ENCODE measurements around the gene SMAD4.

The SMAD4 gene

DNA sequence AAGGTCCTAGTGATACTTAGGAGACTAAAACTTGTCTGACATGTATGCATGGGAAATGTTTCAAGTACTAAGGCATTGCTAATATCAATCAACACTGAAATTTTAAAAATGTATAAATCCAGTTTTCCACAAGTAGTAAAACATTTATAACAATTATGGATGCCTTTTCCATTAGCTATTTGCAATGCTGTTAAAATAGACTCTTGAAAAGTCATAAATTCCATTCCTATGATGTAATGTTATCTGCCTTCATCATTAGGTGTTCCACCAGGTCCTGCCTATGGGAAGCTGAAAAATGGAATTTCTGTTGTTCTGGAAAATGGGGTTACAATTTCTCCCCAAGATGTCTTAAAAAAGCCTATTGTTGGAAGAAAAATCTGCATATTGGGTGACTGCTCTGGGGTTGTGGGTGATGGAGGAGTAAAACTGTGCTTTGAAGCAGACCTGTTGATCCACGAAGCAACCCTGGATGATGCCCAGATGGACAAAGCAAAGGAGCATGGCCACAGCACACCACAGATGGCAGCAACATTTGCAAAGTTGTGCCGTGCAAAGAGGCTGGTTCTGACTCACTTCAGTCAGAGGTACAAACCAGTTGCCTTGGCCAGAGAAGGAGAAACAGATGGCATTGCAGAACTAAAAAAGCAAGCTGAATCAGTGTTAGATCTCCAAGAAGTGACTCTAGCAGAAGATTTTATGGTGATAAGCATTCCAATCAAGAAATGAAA is 43.5 kb upstream of the SMAD4 start:
- TF ChIP-seq EP300 (IDR thresholded peaks at IDR 0.05; ENCODE audit: borderline replicate concordance) (no peak), RAD21 (IDR thresholded peaks at IDR 0.05; ENCODE audit: low read depth) (no peak), TEAD4 (IDR thresholded peaks at IDR 0.05) (no peak), EGR1 (IDR thresholded peaks at IDR 0.05) (no peak), CREB1 (IDR thresholded peaks at IDR 0.05; ENCODE audit: low read depth) (no peak), NFIC (IDR thresholded peaks at IDR 0.05) (no peak)
- TF ChIP-seq, protein P1, sequence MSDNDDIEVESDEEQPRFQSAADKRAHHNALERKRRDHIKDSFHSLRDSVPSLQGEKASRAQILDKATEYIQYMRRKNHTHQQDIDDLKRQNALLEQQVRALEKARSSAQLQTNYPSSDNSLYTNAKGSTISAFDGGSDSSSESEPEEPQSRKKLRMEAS (IDR thresholded peaks at IDR 0.05), result no peak
- TF ChIP-seq, protein P2, sequence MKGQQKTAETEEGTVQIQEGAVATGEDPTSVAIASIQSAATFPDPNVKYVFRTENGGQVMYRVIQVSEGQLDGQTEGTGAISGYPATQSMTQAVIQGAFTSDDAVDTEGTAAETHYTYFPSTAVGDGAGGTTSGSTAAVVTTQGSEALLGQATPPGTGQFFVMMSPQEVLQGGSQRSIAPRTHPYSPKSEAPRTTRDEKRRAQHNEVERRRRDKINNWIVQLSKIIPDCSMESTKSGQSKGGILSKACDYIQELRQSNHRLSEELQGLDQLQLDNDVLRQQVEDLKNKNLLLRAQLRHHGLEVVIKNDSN (IDR thresholded peaks at IDR 0.05), result no peak

DNA sequence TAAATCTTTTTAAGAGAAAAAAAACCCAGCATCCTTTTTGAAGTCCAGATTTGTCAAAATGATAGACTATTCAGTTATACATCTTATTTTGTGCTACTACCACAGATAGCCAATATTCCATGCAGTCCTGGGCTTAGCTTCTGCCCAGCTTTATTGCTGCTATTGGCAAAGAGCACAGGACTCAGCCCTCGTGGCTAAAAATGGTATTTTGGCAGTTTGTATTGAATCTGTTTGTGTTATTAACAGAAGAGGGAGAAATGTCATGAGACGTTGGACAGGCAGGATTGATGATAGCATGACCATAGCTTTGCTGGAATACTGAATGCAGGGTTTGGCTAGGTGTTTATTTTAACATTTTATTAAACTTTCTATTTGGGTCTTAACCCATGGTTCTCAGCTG is 42.8 kb upstream of the SMAD4 start:
- TF ChIP-seq ZBTB7A (IDR thresholded peaks at IDR 0.05; ENCODE audit: low read depth) (no peak), TEAD4 (IDR thresholded peaks at IDR 0.05) (no peak), CEBPB (IDR thresholded peaks at IDR 0.05) (no peak), YY1 (IDR thresholded peaks at IDR 0.05; ENCODE audit: low read depth) (no peak), TAF1 (IDR thresholded peaks at IDR 0.05; ENCODE audit: low read depth) (no peak), CREB1 (IDR thresholded peaks at IDR 0.05; ENCODE audit: low read depth) (no peak), NFIC (IDR thresholded peaks at IDR 0.05) (no peak), RAD21 (IDR thresholded peaks at IDR 0.05; ENCODE audit: low read depth) (no peak), TCF12 (IDR thresholded peaks at IDR 0.05; ENCODE audit: low read depth) (no peak), EP300 (IDR thresholded peaks at IDR 0.05; ENCODE audit: borderline replicate concordance) (no peak), FOXM1 (IDR thresholded peaks at IDR 0.05; ENCODE audit: borderline replicate concordance, low read depth) (no peak)
- TF ChIP-seq, protein P3, sequence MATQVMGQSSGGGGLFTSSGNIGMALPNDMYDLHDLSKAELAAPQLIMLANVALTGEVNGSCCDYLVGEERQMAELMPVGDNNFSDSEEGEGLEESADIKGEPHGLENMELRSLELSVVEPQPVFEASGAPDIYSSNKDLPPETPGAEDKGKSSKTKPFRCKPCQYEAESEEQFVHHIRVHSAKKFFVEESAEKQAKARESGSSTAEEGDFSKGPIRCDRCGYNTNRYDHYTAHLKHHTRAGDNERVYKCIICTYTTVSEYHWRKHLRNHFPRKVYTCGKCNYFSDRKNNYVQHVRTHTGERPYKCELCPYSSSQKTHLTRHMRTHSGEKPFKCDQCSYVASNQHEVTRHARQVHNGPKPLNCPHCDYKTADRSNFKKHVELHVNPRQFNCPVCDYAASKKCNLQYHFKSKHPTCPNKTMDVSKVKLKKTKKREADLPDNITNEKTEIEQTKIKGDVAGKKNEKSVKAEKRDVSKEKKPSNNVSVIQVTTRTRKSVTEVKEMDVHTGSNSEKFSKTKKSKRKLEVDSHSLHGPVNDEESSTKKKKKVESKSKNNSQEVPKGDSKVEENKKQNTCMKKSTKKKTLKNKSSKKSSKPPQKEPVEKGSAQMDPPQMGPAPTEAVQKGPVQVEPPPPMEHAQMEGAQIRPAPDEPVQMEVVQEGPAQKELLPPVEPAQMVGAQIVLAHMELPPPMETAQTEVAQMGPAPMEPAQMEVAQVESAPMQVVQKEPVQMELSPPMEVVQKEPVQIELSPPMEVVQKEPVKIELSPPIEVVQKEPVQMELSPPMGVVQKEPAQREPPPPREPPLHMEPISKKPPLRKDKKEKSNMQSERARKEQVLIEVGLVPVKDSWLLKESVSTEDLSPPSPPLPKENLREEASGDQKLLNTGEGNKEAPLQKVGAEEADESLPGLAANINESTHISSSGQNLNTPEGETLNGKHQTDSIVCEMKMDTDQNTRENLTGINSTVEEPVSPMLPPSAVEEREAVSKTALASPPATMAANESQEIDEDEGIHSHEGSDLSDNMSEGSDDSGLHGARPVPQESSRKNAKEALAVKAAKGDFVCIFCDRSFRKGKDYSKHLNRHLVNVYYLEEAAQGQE (IDR thresholded peaks at IDR 0.05; ENCODE audit: low read depth), result no peak
- TF ChIP-seq, protein P2 (IDR thresholded peaks at IDR 0.05), result no peak
- TF ChIP-seq, protein P1 (IDR thresholded peaks at IDR 0.05), result no peak

DNA sequence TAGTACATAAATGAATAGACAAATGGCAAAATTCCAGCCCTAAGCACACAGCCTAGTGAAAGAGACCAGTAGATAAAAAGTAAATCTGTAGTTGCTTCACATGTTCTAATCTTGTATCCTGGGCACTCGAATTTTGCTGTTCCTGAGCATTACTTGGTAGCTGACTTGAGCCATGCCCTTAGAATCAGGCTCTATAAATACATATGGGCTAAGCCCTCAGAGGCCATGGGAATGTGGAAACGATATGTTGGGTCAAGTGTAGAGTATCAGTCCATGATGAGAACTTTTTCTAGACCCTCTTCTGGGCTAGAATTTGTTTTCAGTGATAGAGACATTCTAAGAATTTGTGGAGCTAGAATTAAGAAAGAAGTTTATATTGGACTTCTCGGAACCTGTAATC is 40.3 kb upstream of the SMAD4 start:
- TF ChIP-seq RAD21 (IDR thresholded peaks at IDR 0.05; ENCODE audit: low read depth) (no peak), TCF12 (IDR thresholded peaks at IDR 0.05; ENCODE audit: low read depth) (no peak), NFIC (IDR thresholded peaks at IDR 0.05) (no peak), FOXM1 (IDR thresholded peaks at IDR 0.05; ENCODE audit: borderline replicate concordance, low read depth) (no peak), TAF1 (IDR thresholded peaks at IDR 0.05; ENCODE audit: low read depth) (no peak), CREB1 (IDR thresholded peaks at IDR 0.05; ENCODE audit: low read depth) (no peak), CEBPB (IDR thresholded peaks at IDR 0.05) (no peak), TEAD4 (IDR thresholded peaks at IDR 0.05) (no peak), EGR1 (IDR thresholded peaks at IDR 0.05) (no peak), ZBTB7A (IDR thresholded peaks at IDR 0.05; ENCODE audit: low read depth) (no peak)
- TF ChIP-seq, protein P2 (IDR thresholded peaks at IDR 0.05), result no peak
- TF ChIP-seq, protein P3 (IDR thresholded peaks at IDR 0.05; ENCODE audit: low read depth), result no peak
- TF ChIP-seq, protein P1 (IDR thresholded peaks at IDR 0.05), result no peak

DNA sequence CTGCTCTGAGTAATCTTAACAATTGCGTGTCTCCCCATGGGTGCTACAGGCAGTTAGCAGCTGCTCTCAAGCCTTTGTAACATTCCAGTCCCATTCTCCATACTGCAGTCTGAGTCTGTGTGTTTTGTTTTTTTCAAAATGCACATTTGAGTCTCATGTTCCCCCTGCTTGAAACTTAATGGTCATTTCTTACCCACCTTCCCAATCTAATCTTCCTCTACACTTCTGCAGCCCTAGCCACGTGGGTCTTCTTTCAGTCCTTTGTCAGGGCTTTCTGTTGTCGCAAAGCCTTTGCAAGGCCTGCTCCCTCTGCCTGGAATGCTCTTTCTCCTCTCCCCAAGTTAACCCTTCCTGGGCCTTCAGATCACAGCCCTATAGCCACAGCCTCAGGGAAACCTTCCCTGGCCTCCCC is 37.7 kb upstream of the SMAD4 start:
- no peak for TF ChIP-seq CREB1 (IDR thresholded peaks at IDR 0.05; ENCODE audit: low read depth)
- TF ChIP-seq EP300 (IDR thresholded peaks at IDR 0.05; ENCODE audit: borderline replicate concordance), result no peak
- TF ChIP-seq, protein P2 (IDR thresholded peaks at IDR 0.05), result no peak
- TF ChIP-seq YY1 (IDR thresholded peaks at IDR 0.05; ENCODE audit: low read depth), result no peak
- no peak for TF ChIP-seq CEBPB (IDR thresholded peaks at IDR 0.05)

DNA sequence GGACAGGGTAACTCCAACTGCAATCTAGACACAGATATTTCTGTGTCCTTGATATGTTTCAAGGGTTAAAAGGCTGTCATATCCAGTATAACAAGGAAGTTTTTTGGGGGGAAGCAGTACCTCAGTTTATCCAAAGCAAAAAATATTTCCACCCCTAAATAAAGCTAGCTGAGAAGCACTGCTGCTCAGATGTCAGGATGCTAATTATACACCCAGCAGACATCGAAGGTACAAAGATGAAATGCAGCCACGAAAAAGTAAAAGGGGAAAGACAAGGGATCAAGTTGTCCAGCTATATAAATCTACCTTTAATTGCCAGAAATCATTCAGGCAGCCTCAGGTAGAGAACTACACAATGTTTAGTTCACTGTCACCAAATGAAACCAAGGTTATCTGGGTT is 36.0 kb upstream of the SMAD4 start:
- TF ChIP-seq RAD21 (IDR thresholded peaks at IDR 0.05; ENCODE audit: low read depth) (no peak), EGR1 (IDR thresholded peaks at IDR 0.05) (no peak), CEBPB (IDR thresholded peaks at IDR 0.05) (no peak), ZBTB7A (IDR thresholded peaks at IDR 0.05; ENCODE audit: low read depth) (no peak), NFIC (IDR thresholded peaks at IDR 0.05) (no peak), TAF1 (IDR thresholded peaks at IDR 0.05; ENCODE audit: low read depth) (no peak), FOXM1 (IDR thresholded peaks at IDR 0.05; ENCODE audit: borderline replicate concordance, low read depth) (no peak)
- TF ChIP-seq, protein P2 (IDR thresholded peaks at IDR 0.05), result no peak

All from Ishikawa (cell line).